ENCODE data around the gene L3MBTL2. TPM values are rescaled to one million over a fixed set of nuclear protein-coding genes. Genes with fewer than 3 reads are reported as not detected.

L3MBTL2 gene
- total and polyA plus RNA-seq, 10 of the 15 experiments (the other 5 are each of a cell fraction or from before 2014, with no cell fraction given) = 13.2 to 37.6 (median 28.2) TPM

DNA sequence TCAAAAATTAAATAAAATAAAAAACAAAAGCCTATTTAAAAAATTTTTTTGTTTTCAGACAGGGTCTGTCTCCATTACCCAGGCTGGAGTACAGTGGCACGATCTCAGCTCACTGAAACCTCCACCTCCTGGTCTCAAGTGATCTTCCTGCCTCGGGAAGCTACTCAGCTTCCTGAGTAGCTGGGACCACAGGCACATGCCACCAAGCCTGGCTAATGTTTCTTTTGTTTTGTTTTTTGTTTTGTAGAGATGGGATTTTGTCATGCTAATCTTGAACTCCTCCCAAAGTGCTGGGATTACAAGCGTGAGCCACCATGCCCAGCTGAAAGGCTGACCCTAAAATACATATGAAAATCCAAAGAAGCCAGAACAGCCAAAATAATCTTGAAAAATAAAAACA is 20.4 kb upstream of the L3MBTL2 start:
- H3K27me3 ChIP-seq (replicated peaks in 1 of 2; ENCODE audit: control insufficient read depth in 2 of 2, insufficient read depth in 2 of 2, low read length in 1 of 2) = no peaks in the 10 kb centered on the region
- no TSS peak for BruUV-seq (replicated peaks)
- no peak for DNase-seq (ENCODE audit: low read depth, low spot score)
- no peaks in the 10 kb centered on the region for H3K79me2 ChIP-seq (ENCODE audit: control insufficient read depth, insufficient read depth, low read length)
- RAD21 ChIA-PET (ENCODE audit: unreplicated experiment) = no interaction called here
- H3K9ac ChIP-seq (ENCODE audit: control insufficient read depth, insufficient read depth, low read length) = no peak overlapping the region
- 48% methylated on average over 3 of the region's 3 CpGs for WGBS (ENCODE audit: insufficient coverage, insufficient replicate concordance, low lambda C conversion rate, missing lambda C conversion rate)
- no peaks in the 10 kb centered on the region for H3K4me1 ChIP-seq (ENCODE audit: control insufficient read depth, insufficient read depth, low read length)
- H2AFZ ChIP-seq (ENCODE audit: control insufficient read depth, low read depth, low read length) = no peak overlapping the region
- H3K4me3 ChIP-seq = no peak overlapping the region
- intact Hi-C loops (cut with micrococcal nuclease; ENCODE audit: unreplicated experiment) (no loop called here), in situ Hi-C loops (cut with MboI) (no loop called here)
- POLR2A ChIA-PET = interaction anchor here (0.5 to 0.6 kb wide), 2 partner anchors 103 to 279 kb away, joined by 3 to 6 read pairs; no protein-coding TSS in a partner anchor
- H3K9me3 ChIP-seq (replicated peaks; ENCODE audit: control insufficient read depth, insufficient read depth, low read length) = no peaks in the 10 kb centered on the region
- FAIRE-seq = no peak
- H4K20me1 ChIP-seq (ENCODE audit: control insufficient read depth, insufficient read depth) = no peaks in the 10 kb centered on the region
- no peak overlapping the region for H3K4me2 ChIP-seq (ENCODE audit: control insufficient read depth, insufficient read depth)
- ATAC-seq = no peak
- SMC1A ChIA-PET (ENCODE audit: uncharacterized antibody, unreplicated experiment) = no interaction called here
- CTCF ChIA-PET = no interaction called here
- peaks cover 0 to 2% of the 10 kb centered on the region in 2 experiments; a peak in 2 of 4 replicates for H3K36me3 ChIP-seq (ENCODE audit: control insufficient read depth in 2 of 2, insufficient read depth in 2 of 2, low read length in 1 of 2)
- H3K27ac ChIP-seq (ENCODE audit: control insufficient read depth, insufficient read depth) = no peak overlapping the region
- TF ChIP-seq, protein P1, sequence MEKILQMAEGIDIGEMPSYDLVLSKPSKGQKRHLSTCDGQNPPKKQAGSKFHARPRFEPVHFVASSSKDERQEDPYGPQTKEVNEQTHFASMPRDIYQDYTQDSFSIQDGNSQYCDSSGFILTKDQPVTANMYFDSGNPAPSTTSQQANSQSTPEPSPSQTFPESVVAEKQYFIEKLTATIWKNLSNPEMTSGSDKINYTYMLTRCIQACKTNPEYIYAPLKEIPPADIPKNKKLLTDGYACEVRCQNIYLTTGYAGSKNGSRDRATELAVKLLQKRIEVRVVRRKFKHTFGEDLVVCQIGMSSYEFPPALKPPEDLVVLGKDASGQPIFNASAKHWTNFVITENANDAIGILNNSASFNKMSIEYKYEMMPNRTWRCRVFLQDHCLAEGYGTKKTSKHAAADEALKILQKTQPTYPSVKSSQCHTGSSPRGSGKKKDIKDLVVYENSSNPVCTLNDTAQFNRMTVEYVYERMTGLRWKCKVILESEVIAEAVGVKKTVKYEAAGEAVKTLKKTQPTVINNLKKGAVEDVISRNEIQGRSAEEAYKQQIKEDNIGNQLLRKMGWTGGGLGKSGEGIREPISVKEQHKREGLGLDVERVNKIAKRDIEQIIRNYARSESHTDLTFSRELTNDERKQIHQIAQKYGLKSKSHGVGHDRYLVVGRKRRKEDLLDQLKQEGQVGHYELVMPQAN (conservative IDR thresholded peaks at IDR 0.05) = no peak
- TF ChIP-seq HDGF (IDR thresholded peaks at IDR 0.05) (no peak), ZNF217 (IDR thresholded peaks at IDR 0.05) (no peak), NBN (IDR thresholded peaks at IDR 0.05) (no peak), ZNF384 (IDR thresholded peaks at IDR 0.05; ENCODE audit: borderline replicate concordance, low read depth, low read length) (no peak), ETV6 (conservative IDR thresholded peaks at IDR 0.05 in 1 of 2, IDR thresholded peaks at IDR 0.05 in 1 of 2; ENCODE audit: borderline replicate concordance in 1 of 2, low read depth in 1 of 2) (no peak), EP300 (IDR thresholded peaks at IDR 0.05; ENCODE audit: borderline replicate concordance in 1 of 2, control insufficient read depth in 1 of 2, low read depth in 2 of 2, low read length in 2 of 2) (no peak), ZSCAN29 (IDR thresholded peaks at IDR 0.05) (no peak), MTA3 (IDR thresholded peaks at IDR 0.05; ENCODE audit: borderline replicate concordance, low read length) (no peak), SIN3A (IDR thresholded peaks at IDR 0.05; ENCODE audit: low read depth, low read length) (no peak), YY1 (IDR thresholded peaks at IDR 0.05; ENCODE audit: low read depth, low read length) (no peak), BACH1 (IDR thresholded peaks at IDR 0.05; ENCODE audit: borderline replicate concordance) (no peak), ZNF274 (IDR thresholded peaks at IDR 0.05; ENCODE audit: insufficient read depth, insufficient read length) (no peak), CEBPB (IDR thresholded peaks at IDR 0.05; ENCODE audit: borderline replicate concordance in 1 of 2, low read depth in 2 of 2, low read length in 2 of 2) (no peak), NR2C1 (IDR thresholded peaks at IDR 0.05) (no peak), WRNIP1 (IDR thresholded peaks at IDR 0.05; ENCODE audit: borderline replicate concordance, low read depth, low read length) (no peak), SMAD5 (IDR thresholded peaks at IDR 0.05; ENCODE audit: low read depth) (no peak), CREB1 (IDR thresholded peaks at IDR 0.05; ENCODE audit: low read depth) (no peak)
- TF ChIP-seq, protein P2, sequence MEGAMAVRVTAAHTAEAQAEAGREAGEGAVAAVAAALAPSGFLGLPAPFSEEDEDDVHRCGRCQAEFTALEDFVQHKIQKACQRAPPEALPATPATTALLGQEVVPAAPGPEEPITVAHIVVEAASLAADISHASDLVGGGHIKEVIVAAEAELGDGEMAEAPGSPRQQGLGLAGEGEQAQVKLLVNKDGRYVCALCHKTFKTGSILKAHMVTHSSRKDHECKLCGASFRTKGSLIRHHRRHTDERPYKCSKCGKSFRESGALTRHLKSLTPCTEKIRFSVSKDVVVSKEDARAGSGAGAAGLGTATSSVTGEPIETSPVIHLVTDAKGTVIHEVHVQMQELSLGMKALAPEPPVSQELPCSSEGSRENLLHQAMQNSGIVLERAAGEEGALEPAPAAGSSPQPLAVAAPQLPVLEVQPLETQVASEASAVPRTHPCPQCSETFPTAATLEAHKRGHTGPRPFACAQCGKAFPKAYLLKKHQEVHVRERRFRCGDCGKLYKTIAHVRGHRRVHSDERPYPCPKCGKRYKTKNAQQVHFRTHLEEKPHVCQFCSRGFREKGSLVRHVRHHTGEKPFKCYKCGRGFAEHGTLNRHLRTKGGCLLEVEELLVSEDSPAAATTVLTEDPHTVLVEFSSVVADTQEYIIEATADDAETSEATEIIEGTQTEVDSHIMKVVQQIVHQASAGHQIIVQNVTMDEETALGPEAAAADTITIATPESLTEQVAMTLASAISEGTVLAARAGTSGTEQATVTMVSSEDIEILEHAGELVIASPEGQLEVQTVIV (IDR thresholded peaks at IDR 0.05; ENCODE audit: borderline replicate concordance, partially characterized antibody) = no peak

Data from GM12878 (cell line).